HepG2 (cell line): ENCODE measurements around the gene TMEM95.

Experiments used
- ARNT ChIP-seq: fragments of 450-650 bp; IDR thresholded peaks from 2 replicates; pipeline ENCODE4 v1.6.1; 2017
- CTCF ChIP-seq: sonication (generic); formaldehyde crosslinking; IDR thresholded peaks from 2 replicates; pipeline ENCODE4 v1.5.0; 2020; ENCODE audit warnings: mild to moderate bottlenecking, missing genetic modification reagents, moderate library complexity
- EP300 ChIP-seq, 3 experiments: sonication (generic) in 1 of 3; formaldehyde crosslinking in 1 of 3; IDR thresholded peaks; 2 replicates each; pipeline versions ENCODE4 v1.5.1 to v1.6.1; 2011 to 2020; ENCODE audit warnings: low read depth in 2 of 3, low read length in 2 of 3, borderline replicate concordance in 1 of 3, improper control_type of control experiment in 1 of 3, mild to moderate bottlenecking in 1 of 3, missing genetic modification reagents in 1 of 3, moderate library complexity in 1 of 3
- GABPA ChIP-seq, 2 experiments: IDR thresholded peaks; 2 replicates each; pipeline ENCODE4 v1.6.1; 2011 to 2016; ENCODE audit warnings: low read depth in 2 of 2, low read length in 1 of 2, missing biosample characterization in 1 of 2, missing genetic modification characterization in 1 of 2
- GABPB1 ChIP-seq: IDR thresholded peaks from 2 replicates; pipeline ENCODE4 v1.6.1; 2016; ENCODE audit warnings: mild to moderate bottlenecking, missing genetic modification reagents, moderate library complexity, missing compliant biosample characterization
- RFX5 ChIP-seq: IDR thresholded peaks from 2 replicates; pipeline ENCODE4 v1.6.1; 2011; ENCODE audit warnings: low read depth, low read length, improper control_type of control experiment
- SALL2 ChIP-seq: sonication (generic); formaldehyde crosslinking; IDR thresholded peaks from 2 replicates; pipeline ENCODE4 v1.8.1; 2023; ENCODE audit warnings: mild to moderate bottlenecking, missing genetic modification reagents, inconsistent platforms
- SIX1 ChIP-seq: sonication (generic); formaldehyde crosslinking; IDR thresholded peaks from 2 replicates; pipeline ENCODE4 v1.4.0; 2020; ENCODE audit warnings: missing genetic modification reagents, borderline replicate concordance
- TARDBP ChIP-seq: sonication (generic); formaldehyde crosslinking; IDR thresholded peaks from 2 replicates; pipeline ENCODE4 v1.8.0; 2022; ENCODE audit warnings: mild to moderate bottlenecking, missing genetic modification reagents
- ZFX ChIP-seq: sonication (generic); formaldehyde crosslinking; IDR thresholded peaks from 2 replicates; pipeline ENCODE4 v1.4.0; 2020; ENCODE audit warnings: mild to moderate bottlenecking, low read depth, missing genetic modification reagents, moderate library complexity
- ZNF138 ChIP-seq: sonication (generic); formaldehyde crosslinking; IDR thresholded peaks from 2 replicates; pipeline ENCODE4 v1.5.0; 2020; ENCODE audit warnings: mild to moderate bottlenecking, low read depth, missing genetic modification reagents
- ZNF331 ChIP-seq: sonication (generic); formaldehyde crosslinking; IDR thresholded peaks from 2 replicates; pipeline ENCODE4 v1.4.0; 2020; ENCODE audit warnings: missing genetic modification reagents
- ZSCAN29 ChIP-seq: sonication (generic); formaldehyde crosslinking; conservative IDR thresholded peaks from 2 replicates; pipeline ENCODE4 v1.4.0; 2020; ENCODE audit warnings: mild to moderate bottlenecking, missing genetic modification reagents

- TF ChIP-seq GABPA (IDR thresholded peaks at IDR 0.05; ENCODE audit: low read depth, low read length) (no peak), GABPA (CRISPR knock-in tag; IDR thresholded peaks at IDR 0.05; ENCODE audit: low read depth) (no peak), GABPB1 (no peak), ZNF331 (no peak), ZNF138 (no peak), RFX5 (no peak), TARDBP (no peak), SIX1 (CRISPR knock-in tag) (no peak), ARNT (no peak), ZSCAN29 (CRISPR knock-in tag) (no peak), EP300 (IDR thresholded peaks at IDR 0.05; ENCODE audit: low read depth in 2 of 2, low read length in 2 of 2) (no peak), EP300 (CRISPR knock-in tag; IDR thresholded peaks at IDR 0.05; ENCODE audit: borderline replicate concordance) (no peak), CTCF (no peak), SALL2 (no peak), ZFX (CRISPR knock-in tag) (no peak)
Observed at GRCh38 chr17:7334938-7335538, 19.9 kb upstream of the TMEM95 start.
